ENCODE data around the gene LDHAL6B.
A peak's percentile ranks its signal among the peaks of the same experiment; 100 is the strongest.
"Not testable (repeated sequence)": the region's sequence is repeated elsewhere in the genome, so short reads cannot be mapped to it uniquely, and the experiment has no call there.

Gene LDHAL6B

GRCh38 chr15:59206623-59207183 is at the start of gene LDHAL6B:
Gene LDHAL6B (plus strand): TSS chr15:59206843. CDS start chr15:59206941, 98 bp downstream.
- DNase-seq, result no peak

- DNase-seq, result no peak
Measured at GRCh38 chr15:59157396-59157795, 49.2 kb upstream of the LDHAL6B start.

GRCh38 chr15:59157840-59158700 is 48.6 kb upstream of the LDHAL6B start:
- no peak for DNase-seq

DNA sequence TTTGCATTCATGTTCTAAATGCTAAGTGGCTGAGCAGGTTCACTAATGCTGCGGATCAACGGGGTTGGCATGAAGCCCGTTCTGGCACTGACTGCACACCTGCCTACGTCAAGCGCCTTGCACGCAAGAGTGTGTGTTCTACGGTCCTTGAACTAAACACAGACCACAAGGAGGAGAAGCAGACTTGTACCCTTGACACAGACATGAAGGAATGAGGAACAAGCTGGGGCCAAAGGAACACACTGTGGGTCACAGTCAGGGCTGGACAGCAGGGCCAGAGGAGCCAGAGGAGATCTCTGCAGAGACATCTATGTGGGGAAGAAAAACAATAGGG is 48.0 kb upstream of the LDHAL6B start:
- DNase-seq, result peak; percentile 91

GRCh38 chr15:59159210-59159609 is 47.4 kb upstream of the LDHAL6B start:
- DNase-seq, result no peak

DNA sequence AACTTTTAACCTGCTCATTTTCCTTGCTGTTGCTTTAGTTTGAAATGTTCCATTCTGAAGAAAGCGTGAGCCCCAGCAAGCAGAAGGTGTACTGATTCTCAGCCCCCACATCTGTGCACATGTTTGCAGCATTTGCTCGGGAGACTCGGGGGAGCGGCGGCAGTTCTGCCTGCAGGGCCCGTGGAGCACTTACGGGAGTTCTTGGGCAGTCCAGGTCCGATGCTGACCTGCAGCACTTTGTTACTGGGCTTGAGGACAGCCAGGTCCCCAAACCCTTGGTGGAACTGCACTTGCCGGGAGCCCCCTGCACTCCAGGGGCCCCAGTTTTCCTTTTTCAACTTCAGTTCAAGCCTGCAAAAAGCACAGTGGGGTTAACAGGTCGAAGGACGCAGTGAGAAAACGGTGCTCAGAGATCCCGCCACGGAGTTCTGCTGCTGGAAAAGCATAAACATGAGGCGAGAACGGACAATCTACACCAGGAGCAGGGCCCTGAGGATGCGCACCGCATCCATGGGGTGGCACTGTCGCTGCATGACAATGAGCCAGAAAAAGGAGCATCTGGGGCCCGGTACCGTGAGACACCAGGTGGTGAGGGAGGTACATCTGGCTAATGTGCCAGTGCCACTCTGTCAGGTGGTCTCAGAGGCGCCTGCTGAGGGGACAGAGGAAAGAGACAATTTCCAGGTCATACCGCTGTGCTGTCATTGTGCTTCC is 45.6 kb upstream of the LDHAL6B start:
- peak; percentile 86 for DNase-seq

DNA sequence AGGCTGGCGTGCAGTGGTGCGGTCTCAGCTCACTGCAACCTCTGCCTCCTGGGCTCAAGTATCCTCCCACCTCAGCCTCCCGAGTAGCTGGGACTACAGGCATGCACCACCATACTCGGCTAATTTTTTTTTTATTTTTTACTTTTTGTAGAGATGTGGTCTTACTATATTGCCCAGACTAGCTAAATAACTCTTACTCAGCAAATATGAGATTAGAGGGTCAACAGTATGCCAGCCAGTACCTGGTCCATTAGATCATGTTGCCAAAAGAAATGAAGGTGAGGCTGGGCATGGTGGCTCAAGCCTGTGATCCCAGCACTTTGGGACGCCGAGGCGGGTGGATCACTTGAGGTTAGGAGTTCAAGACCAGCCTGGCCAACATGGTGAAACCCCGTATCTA is 44.6 kb upstream of the LDHAL6B start:
- DNase-seq, result not testable (repeated sequence)

DNA sequence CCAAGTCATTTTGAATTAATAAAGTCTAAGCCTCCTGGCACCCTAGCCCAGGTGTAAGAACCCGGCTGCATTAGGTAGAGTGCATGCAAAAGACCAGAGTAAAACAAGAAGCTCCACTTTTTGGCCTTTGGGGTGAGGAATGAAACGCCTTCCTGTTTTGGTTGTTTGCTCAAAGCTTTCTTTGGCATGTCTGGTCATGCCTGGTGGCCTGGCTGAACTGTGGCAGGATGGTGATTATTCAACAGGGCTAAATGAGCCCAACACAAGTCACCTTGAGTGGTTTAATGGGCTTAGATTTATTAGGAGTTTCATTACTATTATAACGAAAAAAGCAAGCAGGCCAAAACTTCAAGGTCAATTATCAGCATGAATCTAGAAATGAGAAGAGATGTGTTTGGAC is 40.9 kb upstream of the LDHAL6B start:
- DNase-seq, result peak; percentile 96

DNA sequence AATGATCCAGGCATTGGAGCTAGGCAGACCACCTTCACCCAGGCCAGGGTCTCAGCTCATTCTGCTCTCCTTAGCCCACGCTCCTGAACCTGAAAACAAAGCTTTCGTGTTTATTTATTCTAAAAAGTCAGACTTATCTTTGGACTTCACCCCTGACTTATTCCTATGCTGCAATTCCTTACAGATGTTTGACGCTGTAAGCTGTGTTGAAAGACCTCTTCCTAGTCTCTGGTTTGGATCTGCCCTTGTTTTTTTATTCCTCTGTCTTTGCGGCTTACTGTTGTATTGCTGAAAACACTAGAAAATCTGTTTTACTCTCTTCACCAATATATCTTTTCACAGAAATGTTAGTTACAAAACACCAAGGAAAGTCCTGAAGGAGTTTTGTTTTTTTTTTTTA is 40.5 kb upstream of the LDHAL6B start:
- DNase-seq, result no peak

DNA sequence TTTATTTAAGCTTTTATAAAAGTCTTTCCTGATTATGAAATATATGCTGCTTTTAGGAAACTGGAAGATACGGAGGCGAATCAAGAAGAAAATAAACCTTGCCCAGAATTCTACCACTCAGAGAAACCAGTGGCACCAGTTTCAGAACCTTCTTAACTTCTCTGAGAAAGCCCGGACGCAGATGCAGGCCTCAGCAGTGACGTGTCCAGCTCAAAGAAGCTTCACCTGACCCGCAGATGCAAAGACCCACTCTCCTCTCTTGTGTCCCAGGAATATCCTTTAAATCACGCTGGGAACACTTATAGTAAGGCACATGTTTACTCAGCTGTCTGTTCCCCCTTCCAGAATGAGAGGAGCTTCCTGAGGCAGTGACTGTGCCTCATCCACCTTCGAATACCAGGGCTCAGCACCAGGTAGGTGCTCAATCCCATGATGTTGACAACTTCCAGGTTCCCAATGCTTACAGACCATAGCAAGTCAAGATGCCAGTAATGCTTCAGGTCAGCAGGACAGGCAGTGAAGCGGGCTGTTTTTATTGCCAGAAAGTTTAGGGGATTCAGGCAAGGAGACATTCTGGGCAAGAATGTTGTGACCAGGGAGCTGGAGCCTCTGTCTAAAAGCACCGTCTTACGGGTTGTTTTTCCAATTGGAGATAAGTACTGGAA is 39.9 kb upstream of the LDHAL6B start:
- DNase-seq, result peak; percentile 13

DNA sequence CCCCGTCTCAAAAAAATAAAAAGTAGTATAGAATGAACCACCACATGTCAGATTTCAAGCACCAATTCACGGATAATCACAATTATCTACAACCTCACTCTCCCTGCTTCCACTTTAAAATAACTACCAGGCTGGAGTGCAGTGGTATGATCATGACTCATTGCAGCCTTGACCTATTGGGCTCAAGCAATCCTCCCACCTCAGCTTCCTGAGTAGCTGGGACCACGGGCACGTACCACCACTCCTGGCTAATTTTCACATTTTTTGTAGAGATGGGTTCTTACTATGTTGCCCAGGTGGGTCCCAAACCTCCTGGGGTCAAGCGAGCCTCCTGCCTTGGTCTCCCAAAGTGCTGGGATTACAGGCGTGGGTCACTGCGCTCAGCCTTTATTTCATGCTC is 38.1 kb upstream of the LDHAL6B start:
- no peak for DNase-seq

DNA sequence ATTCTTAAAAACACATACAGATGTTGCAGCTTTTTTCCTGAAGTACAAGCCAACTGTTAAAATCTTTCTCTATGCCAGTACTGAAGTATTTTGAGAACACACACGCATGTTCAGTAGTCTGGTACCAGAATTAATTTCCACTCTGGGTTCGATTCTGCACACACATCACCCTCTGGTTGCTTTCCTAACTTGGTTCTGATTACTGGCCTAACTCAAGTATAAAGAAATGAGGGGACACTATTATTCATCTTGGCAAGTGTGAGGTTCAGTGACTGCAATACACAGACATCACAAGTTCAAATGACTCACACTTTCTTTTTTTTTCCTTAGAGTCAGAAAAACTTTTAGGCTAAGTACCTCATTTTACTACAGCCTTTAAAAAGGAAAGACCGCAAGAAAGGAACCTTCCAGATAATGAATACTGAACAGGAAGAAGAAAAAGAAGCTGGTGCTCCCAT is 37.4 kb upstream of the LDHAL6B start:
- DNase-seq, result no peak

DNA sequence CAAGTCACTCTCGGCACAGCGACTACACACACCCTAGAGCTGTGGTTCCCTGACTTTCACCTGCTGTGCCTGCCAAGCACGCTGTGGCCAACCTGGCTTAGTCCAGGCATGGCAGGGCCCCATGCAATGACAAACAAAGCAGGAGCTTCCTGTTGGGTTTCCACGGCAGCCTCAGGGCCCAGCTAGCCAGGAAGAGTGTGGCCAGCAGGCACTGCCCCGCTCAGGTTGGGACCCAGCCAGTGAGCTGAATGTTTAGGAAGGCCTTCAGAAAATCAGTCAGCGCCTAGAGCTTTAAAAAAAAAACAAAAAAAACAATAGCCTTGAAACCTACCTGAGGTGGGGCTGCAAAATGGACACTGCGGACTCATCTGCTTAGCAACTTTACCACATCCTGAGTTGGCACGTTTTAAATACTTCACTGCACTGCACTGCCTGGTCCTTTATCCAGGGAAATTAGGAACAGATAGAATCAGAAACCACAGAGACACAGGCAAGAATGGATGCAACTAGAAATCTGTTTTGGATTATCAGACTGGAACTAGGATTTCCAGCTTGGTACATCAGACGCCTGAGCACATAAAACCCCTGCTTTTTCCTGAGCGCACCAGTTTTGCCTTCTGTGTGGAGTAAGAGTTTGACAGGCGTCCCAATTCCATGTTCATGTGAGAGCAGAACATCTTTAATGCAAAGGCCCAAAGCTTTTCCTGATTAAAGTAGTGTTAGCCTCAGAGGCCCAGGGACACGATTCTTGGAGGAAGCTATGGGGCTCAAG is 36.2 kb upstream of the LDHAL6B start:
- DNase-seq, result no peak

DNA sequence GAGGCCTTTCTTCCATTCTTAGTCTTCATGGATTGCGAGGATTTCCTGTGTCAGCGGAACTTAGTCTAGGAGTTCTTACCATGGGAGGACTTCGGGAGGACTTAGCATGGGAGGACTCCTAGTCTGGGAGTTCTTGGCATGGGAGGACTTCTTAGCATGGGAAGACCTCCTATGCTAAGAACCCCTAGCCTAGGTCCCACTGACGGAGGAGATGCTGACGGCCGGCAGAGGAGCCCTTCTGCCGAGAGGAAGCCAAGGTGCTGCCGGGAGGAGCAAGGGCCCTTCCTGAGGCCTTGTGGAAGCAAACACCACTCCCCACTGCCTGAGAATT is 35.6 kb upstream of the LDHAL6B start:
- no peak for DNase-seq

DNA sequence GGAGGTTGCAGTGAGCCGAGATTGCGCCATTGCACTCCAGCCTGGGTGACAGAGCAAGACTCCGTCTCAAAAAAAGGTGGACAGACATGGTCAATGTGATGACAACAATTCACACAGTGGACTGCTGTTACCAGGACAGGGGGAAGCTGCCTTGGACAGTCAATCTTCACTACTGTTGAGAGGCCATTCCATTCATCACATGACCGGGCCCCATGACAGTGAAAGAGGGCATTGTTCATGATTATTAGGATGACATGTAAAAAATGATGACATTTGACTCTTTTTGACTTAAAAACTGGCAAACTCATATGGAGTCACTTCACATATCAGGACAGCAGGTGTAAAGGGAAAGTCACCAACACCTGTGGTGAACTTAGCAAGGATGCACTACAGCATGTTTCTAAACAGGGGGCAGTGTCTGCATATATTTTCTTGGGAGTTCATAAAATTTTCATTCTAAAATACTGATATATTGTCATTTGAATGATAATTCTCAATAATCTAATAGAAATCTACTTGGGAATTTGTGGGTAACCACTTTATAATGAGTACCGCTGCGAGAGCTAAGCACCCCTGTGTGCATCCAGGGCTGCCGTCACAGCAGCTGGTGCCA is 34.2 kb upstream of the LDHAL6B start:
- no peak for DNase-seq

DNA sequence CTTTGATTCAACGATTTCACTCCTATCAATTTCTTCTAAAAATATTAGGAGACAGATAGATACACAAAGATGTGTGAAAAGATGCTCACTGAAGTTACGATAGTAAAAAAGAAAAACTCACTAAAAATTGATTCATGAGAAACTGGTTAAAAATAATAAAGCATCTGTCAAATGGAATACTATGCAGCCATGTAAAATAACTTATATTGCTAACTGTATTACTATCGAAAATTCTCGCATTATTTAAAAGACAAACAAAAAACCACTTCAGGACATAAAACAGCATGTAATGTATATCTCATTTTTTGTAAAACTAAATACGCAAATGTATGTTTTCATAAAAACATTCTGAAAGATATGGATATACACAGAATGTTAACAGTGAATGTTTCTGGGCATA is 33.4 kb upstream of the LDHAL6B start:
- no peak for DNase-seq

- no peak for DNase-seq
Measured at GRCh38 chr15:59174151-59174834, 32.4 kb upstream of the LDHAL6B start.

GRCh38 chr15:59174835-59175831 is 31.5 kb upstream of the LDHAL6B start:
- peak; percentile 64 for DNase-seq

GRCh38 chr15:59176653-59177316 is 29.9 kb upstream of the LDHAL6B start:
- no peak for DNase-seq

GRCh38 chr15:59177317-59177660 is 29.4 kb upstream of the LDHAL6B start:
- no peak for DNase-seq

Measured in NCI-H1105 treated with DMSO at 0.1 percent for 48 hours (cell line).